SK-N-MC (cell line): Measurements from ENCODE around the gene GABRA5.
"Not testable (repeated sequence)": the region's sequence is repeated elsewhere in the genome, so short reads cannot be mapped to it uniquely, and the experiment has no call there.

ENCODE experiments used
- DNase-seq: peaks from one replicate; pipeline ENCODE4 v3.0.0-alpha.2; 2011; ENCODE audit warnings: low read depth, low spot score
- H3K27ac ChIP-seq: fragments of 200-600 bp; sonication (generic); 2 replicates; pipeline ENCODE4 v1.5.1; 2016; ENCODE audit warnings: mixed run types
- H3K36me3 ChIP-seq: fragments of 200-600 bp; sonication (generic); 2 replicates; pipeline ENCODE4 v1.6.1; 2017; ENCODE audit warnings: antibody characterized with exemption, low read length, mixed read lengths; ENCODE audit not compliant: insufficient read depth
- H3K4me3 ChIP-seq: fragments of 200-600 bp; sonication (generic); 2 replicates; pipeline ENCODE4 v1.5.1; 2016
- H3K9ac ChIP-seq: fragments of 200-600 bp; sonication (generic); 2 replicates; pipeline ENCODE4 v1.8.0; 2017; ENCODE audit warnings: mixed run types, mixed read lengths; ENCODE audit not compliant: insufficient read length
- H3K9me3 ChIP-seq: fragments of 200-600 bp; sonication (generic); 2 replicates; pipeline ENCODE4 v1.6.1; 2017; ENCODE audit warnings: low read depth, mild to moderate bottlenecking, antibody characterized with exemption, low read length, moderate library complexity, mixed read lengths
- EZH2 ChIP-seq: fragments of 200-600 bp; sonication (generic); IDR thresholded peaks from one replicate; pipeline ENCODE4 v1.6.1; 2017; ENCODE audit warnings: antibody characterized with exemption
- FOXP2 ChIP-seq: optimal IDR thresholded peaks from 2 replicates; pipeline ENCODE3; 2011; ENCODE audit warnings: mild to moderate bottlenecking, moderate library complexity; ENCODE audit not compliant: insufficient read depth; ENCODE audit errors: extremely low read length, control extremely low read depth
- POLR2AphosphoS5 ChIP-seq: IDR thresholded peaks from 2 replicates; pipeline ENCODE4 v1.6.1; 2012; ENCODE audit warnings: mild to moderate bottlenecking, low read depth, low read length, borderline replicate concordance

GABRA5 gene

DNA sequence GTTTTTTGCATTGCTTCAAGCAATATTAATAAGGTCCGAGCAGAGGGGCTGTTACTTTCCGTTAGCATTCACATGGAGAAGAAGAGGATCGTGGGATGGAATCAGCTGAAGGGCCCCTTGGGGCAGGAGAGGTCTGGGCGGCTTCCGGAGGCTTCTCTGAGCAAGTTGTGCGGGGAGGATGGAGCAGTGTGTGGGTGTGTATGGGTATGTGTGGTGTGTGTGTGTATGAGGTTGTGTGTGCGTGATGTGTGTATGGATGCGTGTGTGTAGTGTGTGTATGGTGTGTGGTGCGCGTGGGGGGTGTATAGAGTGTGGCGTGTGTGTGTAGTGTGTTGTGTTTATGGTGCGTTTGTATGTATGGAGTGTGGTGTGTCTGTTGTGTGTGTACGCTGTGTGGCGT is 25.8 kb downstream of the GABRA5 start:
- no peak for DNase-seq
- Histone ChIP-seq H3K4me3 (no peak overlapping the region), H3K27ac (no peak overlapping the region), H3K9me3 (no peaks in the 10 kb centered on the region), H3K9ac (no peak overlapping the region), H3K36me3 (no peaks in the 10 kb centered on the region)
- TF ChIP-seq EZH2 (no peak), FOXP2 (no peak)

DNA sequence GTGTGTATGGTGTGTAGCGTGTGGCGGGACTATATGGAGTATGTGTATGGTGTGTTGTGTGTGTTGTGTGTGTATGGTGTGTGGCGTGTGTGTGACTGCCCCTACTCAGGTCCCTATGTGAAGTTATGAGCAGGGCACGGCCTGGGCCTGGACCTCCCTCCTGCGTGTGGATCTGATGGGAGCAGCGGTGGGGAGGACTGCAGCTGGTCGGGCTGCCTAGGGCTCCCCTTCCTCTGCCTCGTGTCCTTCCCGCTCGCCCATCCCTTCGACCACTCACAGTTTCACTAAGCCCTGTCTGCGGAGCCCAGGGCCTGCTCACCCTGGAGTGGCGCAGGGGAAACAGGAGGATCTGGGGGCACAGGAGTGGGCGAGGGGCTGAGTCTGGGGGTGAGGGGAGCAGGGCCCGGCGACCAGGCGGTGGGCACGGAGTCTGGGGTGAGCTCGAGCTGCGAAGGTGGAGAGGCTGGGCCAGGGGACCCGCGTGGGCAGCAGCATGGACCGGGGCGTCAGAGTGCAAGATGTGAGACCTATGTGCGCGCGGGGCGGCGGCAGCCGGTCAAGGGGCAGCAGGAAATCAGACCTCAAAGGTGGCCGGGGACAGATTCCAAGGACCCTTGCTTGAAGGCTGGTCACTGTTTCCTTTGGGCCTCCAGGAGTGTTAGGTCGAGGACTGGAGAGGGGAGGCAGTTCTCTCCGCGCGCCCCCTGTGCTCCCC is 26.6 kb downstream of the GABRA5 start:
- no peak for TF ChIP-seq POLR2AphosphoS5
- no peak for TF ChIP-seq EZH2
- no peak for TF ChIP-seq FOXP2
- Histone ChIP-seq H3K27ac (no peak overlapping the region), H3K36me3 (no peaks in the 10 kb centered on the region), H3K4me3 (no peak overlapping the region), H3K9me3 (no peaks in the 10 kb centered on the region), H3K9ac (no peak overlapping the region)
- DNase-seq = no peak

DNA sequence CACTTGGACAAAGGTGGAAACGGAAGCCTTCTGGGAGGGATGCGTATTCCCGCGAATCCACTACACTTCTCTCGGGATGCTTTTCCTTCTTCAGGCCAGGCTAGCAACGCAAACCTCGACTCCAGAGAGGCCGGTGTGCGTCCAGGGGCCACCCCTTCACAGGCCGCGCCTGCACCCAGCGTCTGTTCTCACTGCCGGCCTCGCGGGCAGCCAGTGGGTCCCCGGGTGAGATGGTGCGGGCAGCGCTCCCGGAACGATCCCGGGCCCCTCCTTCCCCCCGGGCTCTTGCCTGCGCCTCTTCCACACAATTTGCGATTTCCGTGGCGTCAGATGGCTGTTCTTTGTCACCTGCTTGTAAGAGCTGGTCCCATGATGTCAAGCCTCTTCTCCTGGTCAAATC is 27.3 kb downstream of the GABRA5 start:
- H3K9ac ChIP-seq = no peak overlapping the region
- no peak for DNase-seq
- no peak overlapping the region for H3K4me3 ChIP-seq
- TF ChIP-seq EZH2 = no peak
- TF ChIP-seq POLR2AphosphoS5 = no peak
- no peak for TF ChIP-seq FOXP2
- H3K36me3 ChIP-seq = no peaks in the 10 kb centered on the region
- H3K9me3 ChIP-seq = no peaks in the 10 kb centered on the region
- no peak overlapping the region for H3K27ac ChIP-seq

DNA sequence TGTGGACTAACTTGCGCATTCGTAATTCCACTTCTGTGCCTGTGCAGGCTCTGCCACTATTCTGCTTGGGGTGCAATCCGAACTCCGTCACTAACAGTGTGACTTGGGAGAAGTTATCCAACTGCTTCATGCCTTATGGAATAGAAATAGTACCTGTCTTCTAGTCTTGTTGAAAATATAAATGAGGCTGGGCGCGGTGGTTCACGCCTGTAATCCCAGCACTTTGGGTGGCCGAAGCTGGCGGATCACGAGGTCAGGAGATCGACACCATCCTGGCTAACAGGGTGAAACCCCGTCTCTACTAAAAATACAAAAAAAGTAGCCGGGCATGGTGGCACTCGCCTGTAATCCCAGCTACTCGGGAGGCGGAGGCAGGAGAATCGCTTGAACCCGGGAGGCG is 28.5 kb downstream of the GABRA5 start:
- not testable (repeated sequence) for H3K4me3 ChIP-seq

DNA sequence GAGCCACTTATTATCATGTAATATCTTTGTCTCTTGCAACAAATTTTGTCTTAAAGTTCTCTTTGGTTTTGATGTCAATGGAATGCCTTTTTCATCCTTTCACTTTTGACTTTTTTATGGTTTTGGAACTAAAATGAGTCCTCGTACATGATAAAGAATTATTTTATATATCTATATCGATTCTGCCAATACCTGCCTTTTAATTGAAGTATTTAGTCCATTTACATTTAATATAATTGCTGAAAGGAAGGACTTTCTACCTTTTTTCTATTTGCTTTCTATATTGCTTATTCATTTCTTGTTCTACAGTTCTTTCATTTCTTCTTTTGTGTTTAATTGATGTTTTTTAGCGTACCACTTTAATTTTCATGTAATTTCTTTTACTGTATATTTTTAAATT is 32.8 kb downstream of the GABRA5 start:
- DNase-seq = no peak
- Histone ChIP-seq H3K36me3 (no peaks in the 10 kb centered on the region), H3K9me3 (no peaks in the 10 kb centered on the region), H3K27ac (no peak overlapping the region), H3K4me3 (no peak overlapping the region), H3K9ac (no peak overlapping the region)
- no peak for TF ChIP-seq FOXP2

More for the DNA sequence above, 28.5 kb downstream of the GABRA5 start:
- not testable (repeated sequence) for DNase-seq, H3K36me3 ChIP-seq, H3K27ac ChIP-seq, H3K9ac ChIP-seq, H3K9me3 ChIP-seq

DNA sequence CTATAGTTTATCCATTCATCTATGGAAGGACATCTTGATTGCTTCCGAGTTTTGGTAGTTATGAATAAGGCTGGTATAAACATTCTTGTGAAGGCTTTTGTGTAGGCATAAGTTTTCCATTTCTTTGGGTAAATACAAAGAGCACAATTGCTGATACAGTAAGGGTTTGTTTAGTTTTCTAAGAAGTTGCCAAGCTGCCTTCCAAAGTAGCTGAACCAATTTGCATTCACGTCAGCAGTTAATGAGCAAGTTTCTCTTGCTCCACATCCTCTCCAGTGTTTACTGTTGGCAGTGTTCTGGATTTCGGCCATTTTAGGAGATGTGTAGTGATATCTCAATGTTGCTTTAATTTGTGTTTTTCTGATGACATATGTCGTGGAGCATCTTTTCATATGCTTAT is 34.2 kb downstream of the GABRA5 start:
- DNase-seq = no peak
- H3K9me3 ChIP-seq = no peaks in the 10 kb centered on the region
- TF ChIP-seq EZH2 (no peak), POLR2AphosphoS5 (no peak), FOXP2 (no peak)
- H3K36me3 ChIP-seq = no peaks in the 10 kb centered on the region
- no peak overlapping the region for H3K27ac ChIP-seq
- no peak overlapping the region for H3K4me3 ChIP-seq
- H3K9ac ChIP-seq = no peak overlapping the region

DNA sequence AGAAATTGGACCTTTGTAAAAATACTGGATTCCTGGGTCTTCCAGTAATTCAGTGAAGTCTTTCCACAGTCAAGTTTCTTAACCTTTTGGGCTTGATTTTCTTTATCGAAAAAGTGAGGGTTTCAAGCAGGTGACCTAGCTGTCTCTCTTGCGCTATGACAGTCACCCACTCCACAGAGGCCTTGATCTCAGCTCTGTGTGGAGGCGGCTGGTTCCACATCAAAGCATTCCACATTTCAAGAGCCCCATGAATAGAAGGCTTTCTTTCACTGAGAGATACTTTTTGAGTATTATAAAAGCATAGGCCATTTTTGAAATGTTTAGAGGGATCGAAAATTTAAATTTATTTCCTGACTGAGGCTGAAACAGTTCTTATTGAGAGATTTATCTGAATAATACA is 43.9 kb downstream of the GABRA5 start:
- Histone ChIP-seq H3K36me3 (no peaks in the 10 kb centered on the region), H3K9me3 (no peaks in the 10 kb centered on the region), H3K4me3 (no peak overlapping the region), H3K27ac (no peak overlapping the region), H3K9ac (no peak overlapping the region)
- no peak for TF ChIP-seq POLR2AphosphoS5
- TF ChIP-seq EZH2 = no peak
- no peak for TF ChIP-seq FOXP2
- DNase-seq = no peak

DNA sequence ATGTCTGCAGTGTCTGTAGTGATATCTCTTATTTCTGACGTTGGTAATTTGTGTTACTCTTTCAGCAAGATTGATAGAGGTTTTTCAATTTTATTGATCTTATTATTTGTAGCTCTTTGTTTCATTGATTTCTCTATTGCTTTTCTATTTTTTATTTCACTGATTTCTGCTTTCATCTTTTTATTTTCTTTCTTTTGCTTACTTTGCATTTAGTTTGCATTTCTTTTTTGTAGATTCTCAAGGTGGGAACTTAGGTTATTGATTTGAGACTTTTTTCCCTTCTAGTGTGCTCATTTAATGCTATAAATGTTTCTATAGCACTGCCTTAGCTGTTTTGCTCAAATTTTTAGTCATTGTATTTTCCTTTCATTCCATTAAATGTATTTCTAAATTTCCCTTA is 54.6 kb downstream of the GABRA5 start:
- H3K36me3 ChIP-seq = no peaks in the 10 kb centered on the region

DNA sequence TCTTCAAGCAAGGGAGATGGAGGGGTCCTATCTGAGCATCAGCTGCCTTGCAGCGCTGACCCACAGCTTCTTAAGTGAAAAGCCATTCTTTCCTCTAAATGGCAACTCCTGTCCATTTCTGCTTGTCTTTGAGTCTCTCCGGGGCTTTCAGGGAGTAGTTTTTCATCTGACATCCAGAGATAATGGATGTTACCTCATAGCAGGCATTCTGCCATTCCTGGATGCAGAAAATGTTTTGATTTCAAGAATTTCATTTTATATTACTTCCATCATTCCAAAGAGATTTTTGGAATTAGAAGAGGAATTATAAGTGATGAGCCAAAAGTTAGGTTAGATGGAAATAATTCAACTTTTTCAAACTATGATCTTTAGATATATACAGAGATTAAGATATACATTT is 59.2 kb downstream of the GABRA5 start:
- no peak overlapping the region for H3K4me3 ChIP-seq
- no peak overlapping the region for H3K27ac ChIP-seq
- H3K36me3 ChIP-seq = no peaks in the 10 kb centered on the region
- TF ChIP-seq POLR2AphosphoS5 = no peak
- TF ChIP-seq FOXP2 = no peak
- TF ChIP-seq EZH2 = no peak
- no peaks in the 10 kb centered on the region for H3K9me3 ChIP-seq
- no peak overlapping the region for H3K9ac ChIP-seq
- no peak for DNase-seq

More for the DNA sequence above, 54.6 kb downstream of the GABRA5 start:
- TF ChIP-seq POLR2AphosphoS5 (no peak), FOXP2 (no peak), EZH2 (no peak)
- peaks cover 2% of the 10 kb centered on the region; the same call in 1 of the 2 replicates for H3K9me3 ChIP-seq
- H3K27ac ChIP-seq = no peak overlapping the region
- H3K4me3 ChIP-seq = no peak overlapping the region
- no peak for DNase-seq
- no peak overlapping the region for H3K9ac ChIP-seq

DNA sequence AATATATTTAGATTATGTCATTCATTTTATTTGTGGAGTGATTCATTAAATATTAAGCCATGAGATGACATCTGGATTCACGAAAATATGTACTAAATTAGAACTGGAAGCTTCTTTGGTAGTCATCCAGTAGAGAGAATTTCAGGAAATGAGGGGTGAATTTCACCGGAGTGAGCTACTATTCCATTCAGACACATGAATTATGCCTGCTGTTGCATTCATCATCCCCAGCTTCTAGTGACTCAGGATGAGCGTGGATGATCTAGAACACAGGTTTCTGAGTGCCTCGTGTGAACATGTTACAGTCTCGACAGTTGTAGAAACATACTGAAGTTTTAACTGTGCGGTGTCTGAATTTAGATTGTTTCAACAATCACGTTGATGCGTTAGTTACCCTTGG is 61.2 kb downstream of the GABRA5 start:
- no peaks in the 10 kb centered on the region for H3K36me3 ChIP-seq
- DNase-seq = no peak
- no peak overlapping the region for H3K9ac ChIP-seq
- no peaks in the 10 kb centered on the region for H3K9me3 ChIP-seq
- H3K4me3 ChIP-seq = no peak overlapping the region
- no peak for TF ChIP-seq POLR2AphosphoS5
- no peak for TF ChIP-seq EZH2
- TF ChIP-seq FOXP2 = no peak
- H3K27ac ChIP-seq = no peak overlapping the region
